Heart left ventricle (tissue), 16 donors: ENCODE data around the gene BANF1. TPM values are rescaled to one million over a fixed set of nuclear protein-coding genes. Genes with fewer than 3 reads are reported as not detected.
A peak's percentile ranks its signal among the peaks of the same experiment; 100 is the strongest.
"Not testable (repeated sequence)": the region's sequence is repeated elsewhere in the genome, so short reads cannot be mapped to it uniquely, and the experiment has no call there.

ENCODE experiments used
- ATAC-seq, 4 donors: fragments of 200-7000 bp; cut with Tn5 transposase; one replicate each; pipeline ENCODE4 v1.9.1; 2020 to 2022; ENCODE audit warnings: moderate library complexity in 4 of 4, mild to moderate bottlenecking in 3 of 4, moderate number of reproducible peaks in 1 of 4
- DNase-seq, 5 donors: peaks; one replicate each; pipeline ENCODE4 v3.0.0-alpha.2; 2020
- H3K27ac ChIP-seq, 12 donors: fragments of 200-600 bp; sonication (generic) in 4 of 12; one replicate each; pipeline versions ENCODE4 v1.5.0 to v1.8.0; 2016 to 2022; ENCODE audit warnings: mild to moderate bottlenecking in 2 of 12
- H3K27me3 ChIP-seq, 9 donors: fragments of 200-600 bp; sonication (generic) in 2 of 9; one replicate each; pipeline versions ENCODE4 v1.5.1 to v1.8.0; 2016 to 2022; ENCODE audit warnings: mild to moderate bottlenecking in 3 of 9
- H3K36me3 ChIP-seq, 9 donors: fragments of 200-600 bp; sonication (generic) in 2 of 9; one replicate each; pipeline versions ENCODE4 v1.5.0 to v1.8.0; 2018 to 2022; ENCODE audit warnings: mild to moderate bottlenecking in 2 of 9
- H3K4me1 ChIP-seq, 12 donors: fragments of 200-600 bp; sonication (generic) in 4 of 12; one replicate each; pipeline versions ENCODE4 v1.5.0 to v1.8.0; 2016 to 2022; ENCODE audit warnings: mild to moderate bottlenecking in 3 of 12
- H3K4me3 ChIP-seq, 12 donors: fragments of 200-600 bp; sonication (generic) in 4 of 12; one replicate each; pipeline versions ENCODE4 v1.5.0 to v1.8.0; 2017 to 2022; ENCODE audit warnings: mild to moderate bottlenecking in 9 of 12, moderate library complexity in 4 of 12
- H3K9me3 ChIP-seq, 12 donors: fragments of 200-600 bp; sonication (generic) in 4 of 12; one replicate each; pipeline versions ENCODE4 v1.5.0 to v1.8.0; 2016 to 2022; ENCODE audit warnings: mild to moderate bottlenecking in 1 of 12
- POLR2A ChIP-seq, 2 donors: fragments of 450-650 bp; IDR thresholded peaks; one replicate each; pipeline ENCODE4 v1.6.1; 2017; ENCODE audit warnings: antibody characterized with exemption in 2 of 2, mild to moderate bottlenecking in 2 of 2, moderate library complexity in 2 of 2
- WGBS, 4 donors: extraction: QIAGEN DNeasy Blood & Tissue Kit in 2 of 4; methylation state at CpG; one replicate each; pipeline versions ENCODE4 v1.1.5 to v1.1.7; 2013 to 2018; 5-methylcytosine and 5-hydroxymethylcytosine counted together
- intact Hi-C, 10 donors: fragments of 100-400 bp; cut with DNase I; formaldehyde crosslinking; loops; one replicate each; pipeline versions ENCODE4 v1.11.1 to v1.14.2; 2022
- polyA plus RNA-seq, 2 donors: library from polyadenylated mRNA; stranded (reverse); fragments of 200-250 nt; gene quantifications; one replicate each; pipeline ENCODE4 v1.2.3, GENCODE V29; 2013
- total RNA-seq, 9 donors: library from RNA; depleted of rRNA in 2 of 9; stranded (reverse); fragments of >200 nt in 2 of 9; fragmentation: NEBNext Ultra II Directional in 3 of 9; extraction: Animal tissue kit (Norgen Biotek cat#: 25700) in 3 of 9; gene quantifications; one replicate each; pipeline versions ENCODE4 v1.1.0 to v1.2.4, GENCODE V29; 2016 to 2023
- TF ChIP-seq, protein P1 (sequence below), 12 donors: fragments of 200-600 bp; sonication (generic) in 4 of 12; IDR thresholded peaks; one replicate each; pipeline versions ENCODE4 v1.5.0 to v1.8.0; 2018 to 2022; ENCODE audit warnings: antibody characterized with exemption in 12 of 12, mild to moderate bottlenecking in 5 of 12
- donor health status: ischemic (EF 13 %, LVEDD 7.1; RV severe dilation, severe dysfunction).
- donor health status: healthy with polysubstance abuse.
- donor health status: DM: no; HTN: yes; CAD: no.
- donor health status: DM: no; HTN: no; CAD: no.
- donor health status: ischemic (EF 25% LVEDD 6.9; RV normal size, moderate dysfunction).
- donor health status: ischemic (EF 25% LVEDD 5.7; RV mildly dilated, moderate dysfunction).
- donor health status: healthy.
- donor health status: DM: yes; HTN: yes; CAD: no.
- donor health status: ischemic (EF 35%, LVEDD 5.7; RV mildly dilated, moderate dysfunction).
- donor health status: nonischemic (EF 11% LVEDD 7.7; RV severe dilation, severe dysfunction).
- donor health status: DM: yes; HTN: yes; CAD: no.
- donor health status: PGD.
- donor health status: ischemic (EF 29% LVEDD 5.4; RV normal size, mild dysfunction).
- donor health status: nonischemic (EF 23%, LVEDD 6.1; RV moderate dilation, normal function).

The BANF1 gene
- total and polyA plus RNA-seq, 11 donors = 68.7 to 345 (median 199) TPM

DNA sequence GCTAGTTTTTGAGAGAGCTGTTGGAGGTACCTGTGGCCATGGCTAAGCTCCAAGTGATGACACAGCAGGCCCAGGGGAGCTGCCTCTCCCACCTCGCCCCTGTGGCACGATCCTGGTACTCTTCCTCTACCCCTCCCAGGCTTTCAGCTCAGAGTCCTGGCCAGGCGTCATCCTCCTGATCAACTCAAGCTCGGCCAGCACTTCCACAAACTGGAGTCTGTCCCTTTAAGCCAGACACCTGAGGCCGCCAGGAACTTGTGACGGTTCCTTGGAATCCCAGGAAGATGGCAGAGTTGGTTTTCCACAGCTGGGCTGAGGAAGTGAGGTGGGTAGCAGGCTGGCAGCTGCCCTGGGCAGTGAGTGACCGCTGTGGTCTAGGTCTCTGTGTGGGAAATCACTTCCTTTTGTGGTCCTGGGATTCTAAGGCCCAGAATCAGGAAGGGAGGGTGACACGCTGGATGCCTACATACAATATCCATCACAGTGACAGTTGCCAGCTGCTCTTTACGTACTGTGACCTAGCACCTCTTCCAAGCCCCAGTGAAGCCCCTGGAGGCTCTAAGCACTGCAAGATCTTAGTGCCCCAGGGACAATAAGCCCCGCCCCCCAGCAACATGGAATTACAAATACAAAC is 6.3 kb downstream of the BANF1 start:
- Histone ChIP-seq H3K9me3 (no peaks in the 10 kb centered on the region), H3K36me3 (peaks cover 0 to 25% (median 20%) of the 10 kb centered on the region in 9 donors), H3K27me3 (peaks cover 9 to 24% (median 16%) of the 10 kb centered on the region in 9 donors), H3K27ac (no peak overlapping the region), H3K4me1 (peaks cover 0 to 18% (median 1%) of the 10 kb centered on the region in 12 donors), H3K4me3 (no peak overlapping the region)
- WGBS, 4 donors = 50 to 61% (median 58%) methylated on average over 10 of the region's 10 CpGs
- intact Hi-C loops = no loop called here
- DNase-seq (no peak), ATAC-seq (no peak)
- no peak for TF ChIP-seq POLR2A (IDR thresholded peaks at IDR 0.05)
- TF ChIP-seq, protein P1, sequence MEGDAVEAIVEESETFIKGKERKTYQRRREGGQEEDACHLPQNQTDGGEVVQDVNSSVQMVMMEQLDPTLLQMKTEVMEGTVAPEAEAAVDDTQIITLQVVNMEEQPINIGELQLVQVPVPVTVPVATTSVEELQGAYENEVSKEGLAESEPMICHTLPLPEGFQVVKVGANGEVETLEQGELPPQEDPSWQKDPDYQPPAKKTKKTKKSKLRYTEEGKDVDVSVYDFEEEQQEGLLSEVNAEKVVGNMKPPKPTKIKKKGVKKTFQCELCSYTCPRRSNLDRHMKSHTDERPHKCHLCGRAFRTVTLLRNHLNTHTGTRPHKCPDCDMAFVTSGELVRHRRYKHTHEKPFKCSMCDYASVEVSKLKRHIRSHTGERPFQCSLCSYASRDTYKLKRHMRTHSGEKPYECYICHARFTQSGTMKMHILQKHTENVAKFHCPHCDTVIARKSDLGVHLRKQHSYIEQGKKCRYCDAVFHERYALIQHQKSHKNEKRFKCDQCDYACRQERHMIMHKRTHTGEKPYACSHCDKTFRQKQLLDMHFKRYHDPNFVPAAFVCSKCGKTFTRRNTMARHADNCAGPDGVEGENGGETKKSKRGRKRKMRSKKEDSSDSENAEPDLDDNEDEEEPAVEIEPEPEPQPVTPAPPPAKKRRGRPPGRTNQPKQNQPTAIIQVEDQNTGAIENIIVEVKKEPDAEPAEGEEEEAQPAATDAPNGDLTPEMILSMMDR (IDR thresholded peaks at IDR 0.05) = no peak

DNA sequence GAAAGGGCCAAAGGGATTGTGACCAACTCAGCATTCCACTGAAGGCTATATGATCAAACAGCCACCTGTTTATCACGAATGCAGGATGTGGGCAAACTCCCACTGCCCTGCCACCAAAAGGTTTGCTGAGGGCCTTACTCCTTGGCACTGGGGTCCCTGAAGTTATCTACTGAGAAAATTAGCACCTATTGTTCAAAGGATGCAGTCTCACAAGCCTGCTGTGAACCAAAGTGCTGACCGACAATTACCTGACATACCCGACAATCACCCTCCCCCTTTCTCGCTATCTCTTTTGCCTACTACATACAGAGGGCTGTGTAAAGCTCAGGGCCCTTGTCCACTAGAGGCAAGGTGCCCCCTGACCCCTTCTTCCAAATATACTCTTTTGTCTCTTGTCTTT is 7.7 kb downstream of the BANF1 start:
- WGBS, 4 donors = 57 to 70% (median 66%) methylated on average over 4 of the region's 4 CpGs
- DNase-seq, intact Hi-C loops, H3K27ac ChIP-seq, ATAC-seq, H3K9me3 ChIP-seq, H3K4me3 ChIP-seq: not testable (repeated sequence)
- peaks cover 9 to 29% (median 16%) of the 10 kb centered on the region in 9 donors for H3K27me3 ChIP-seq
- peaks cover 0 to 10% (median 6%) of the 10 kb centered on the region in 9 donors for H3K36me3 ChIP-seq
- peaks cover 0 to 18% (median under 1%) of the 10 kb centered on the region in 12 donors for H3K4me1 ChIP-seq

DNA sequence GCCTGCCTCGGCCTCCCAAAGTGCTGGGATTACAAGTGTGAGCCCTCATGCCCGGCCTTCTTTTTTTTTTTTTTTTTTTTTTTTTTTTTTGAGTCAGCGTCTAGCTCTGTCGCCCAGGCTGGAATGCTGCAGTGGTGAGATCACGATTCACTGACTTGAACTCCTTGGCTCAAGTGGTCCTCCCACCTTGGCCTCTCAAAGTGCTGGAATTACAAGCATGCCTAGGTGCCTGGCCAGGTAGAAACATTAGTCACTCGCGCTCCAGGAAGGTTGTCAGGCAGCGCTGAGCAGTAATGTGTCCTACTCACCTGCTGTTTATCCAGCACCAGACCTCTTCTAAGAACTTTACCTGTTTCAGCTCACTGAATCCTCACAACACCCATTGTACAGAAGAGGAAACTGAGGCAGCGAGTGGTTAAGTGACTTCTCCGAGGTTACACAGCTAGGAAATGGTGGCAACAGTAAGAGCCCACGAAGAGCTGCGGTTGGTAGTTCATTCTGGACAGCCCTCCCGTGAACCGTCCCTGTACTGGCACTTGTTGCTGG is 9.0 kb downstream of the BANF1 start:
- Histone ChIP-seq H3K4me1 (peaks cover 0 to 27% (median 7%) of the 10 kb centered on the region in 12 donors), H3K27ac (no peak overlapping the region), H3K36me3 (no peaks in the 10 kb centered on the region), H3K9me3 (no peaks in the 10 kb centered on the region), H3K27me3 (peaks cover 9 to 29% (median 16%) of the 10 kb centered on the region in 9 donors), H3K4me3 (peak overlapping the region in 4 of 12 donors; percentile 25 to 39 (median 32))
- WGBS, 4 donors = 42 to 68% (median 50%) methylated on average over 12 to 14 of the region's 14 CpGs
- DNase-seq (no peak), ATAC-seq (no peak)
- TF ChIP-seq POLR2A (IDR thresholded peaks at IDR 0.05) = no peak
- TF ChIP-seq, protein P1 (IDR thresholded peaks at IDR 0.05) = no peak
- intact Hi-C loops = no loop called here

DNA sequence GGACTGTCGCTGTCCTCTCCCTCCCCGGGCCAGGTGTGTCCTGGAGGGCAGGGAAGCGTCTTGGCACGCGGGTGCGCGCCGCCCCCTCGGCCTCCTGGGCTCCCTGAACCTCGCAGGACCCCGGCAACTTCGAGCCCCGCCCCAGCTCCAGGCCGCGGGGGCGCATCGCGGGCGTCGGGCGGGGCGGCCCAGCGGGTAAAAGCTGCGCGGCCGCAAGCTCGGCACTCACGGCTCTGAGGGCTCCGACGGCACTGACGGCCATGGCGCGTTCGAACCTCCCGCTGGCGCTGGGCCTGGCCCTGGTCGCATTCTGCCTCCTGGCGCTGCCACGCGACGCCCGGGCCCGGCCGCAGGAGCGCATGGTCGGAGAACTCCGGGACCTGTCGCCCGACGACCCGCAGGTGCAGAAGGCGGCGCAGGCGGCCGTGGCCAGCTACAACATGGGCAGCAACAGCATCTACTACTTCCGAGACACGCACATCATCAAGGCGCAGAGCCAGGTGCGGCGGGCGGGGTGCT is 9.5 kb downstream of the BANF1 start, which contains the start of gene CST6:
TSS of gene CST6 (plus strand) at position 224 of the 519 bp plus-strand sequence. CDS start at position 261, 37 bp downstream.
- Histone ChIP-seq H3K9me3 (no peaks in the 10 kb centered on the region), H3K4me1 (peaks cover 0 to 30% (median 7%) of the 10 kb centered on the region in 12 donors), H3K36me3 (no peaks in the 10 kb centered on the region), H3K27ac (no peak within 1 kb of the TSS), H3K27me3 (peaks cover 9 to 29% (median 16%) of the 10 kb centered on the region in 9 donors), H3K4me3 (peak within 1 kb of the TSS in 7 of 12 donors; percentile 11 to 39 (median 25))
- DNase-seq (no peak), ATAC-seq (no peak)
- intact Hi-C loops = no loop called here
- TF ChIP-seq, protein P1 (IDR thresholded peaks at IDR 0.05) = no peak
- TF ChIP-seq POLR2A (IDR thresholded peaks at IDR 0.05) = no peak
- WGBS, 4 donors = 7 to 29% (median 11%) methylated on average over 10 to 61 of the region's 61 CpGs
